OCI-LY3 (cell line): ENCODE data around the gene TAF8.

Experiments used
- H2AFZ ChIP-seq: fragments of 200-600, 300-600 bp; shearing (Covaris generic); 2 replicates; pipeline ENCODE4 v1.6.0; 2014; ENCODE audit warnings: antibody characterized with exemption, low read depth, low read length
- H3K27ac ChIP-seq: fragments of 200-600, 300-600 bp; sonication (generic); 2 replicates; pipeline ENCODE4 v1.5.1; 2014; ENCODE audit warnings: mild to moderate bottlenecking, low read length, moderate library complexity, mixed read lengths
- H3K27me3 ChIP-seq: fragments of 200-600, 300-600 bp; sonication (generic); 2 replicates; pipeline ENCODE4 v1.6.1; 2014; ENCODE audit warnings: low read depth, low read length, mixed read lengths
- H3K36me3 ChIP-seq: fragments of 200-600, 300-600 bp; sonication (generic); replicated peaks from 2 replicates; pipeline ENCODE3; 2014; ENCODE audit warnings: low read depth, low read length, mixed read lengths
- H3K4me1 ChIP-seq: fragments of 300-600, 200-600 bp; sonication (generic); 2 replicates; pipeline ENCODE4 v1.6.1; 2014; ENCODE audit warnings: low read length, mixed read lengths
- H3K4me2 ChIP-seq: fragments of 200-600, 300-600 bp; sonication (generic); 2 replicates; pipeline ENCODE4 v1.6.1; 2014; ENCODE audit warnings: low read length, mixed read lengths
- H3K4me3 ChIP-seq: fragments of 300-600, 200-600 bp; sonication (generic); 2 replicates; pipeline ENCODE4 v1.5.1; 2014; ENCODE audit warnings: antibody characterized with exemption, mild to moderate bottlenecking, low read length, moderate library complexity
- H3K79me2 ChIP-seq: fragments of 300-600, 200-600 bp; shearing (Covaris generic); 2 replicates; pipeline ENCODE4 v1.6.1; 2014; ENCODE audit warnings: mild to moderate bottlenecking, low read length, mixed read lengths
- H3K9ac ChIP-seq: fragments of 300-600, 200-600 bp; shearing (Covaris generic); 2 replicates; pipeline ENCODE4 v1.6.0; 2014; ENCODE audit warnings: mild to moderate bottlenecking, low read length, moderate library complexity
- H3K9me3 ChIP-seq: fragments of 200-600, 300-600 bp; shearing (Covaris generic); 2 replicates; pipeline ENCODE4 v1.6.1; 2014; ENCODE audit warnings: low read length, mixed read lengths; ENCODE audit not compliant: insufficient read depth
- H4K20me1 ChIP-seq: fragments of 200-600, 300-600 bp; sonication (generic); 2 replicates; pipeline ENCODE4 v1.6.1; 2016; ENCODE audit warnings: low read length, mixed read lengths; ENCODE audit not compliant: insufficient read depth
- CTCF ChIP-seq: fragments of 200-600, 300-600 bp; sonication (generic); IDR thresholded peaks from 2 replicates; pipeline ENCODE4 v1.5.1; 2014; ENCODE audit warnings: antibody characterized with exemption, low read length, low read depth
- EZH2phosphoT487 ChIP-seq: fragments of 200-600 bp; shearing (Covaris generic); IDR thresholded peaks from 2 replicates; pipeline ENCODE4 v1.6.1; 2018; ENCODE audit warnings: antibody characterized with exemption, mixed run types, low read depth

Gene TAF8

GRCh38 chr6:42045538-42046460 lies 4.5 kb upstream of the TAF8 start:
- TF ChIP-seq EZH2phosphoT487 (no peak), CTCF (no peak)
- Histone ChIP-seq H3K4me3 (peak overlapping the region; percentile 49), H3K36me3 (no peaks in the 10 kb centered on the region), H3K9ac (peak overlapping the region; percentile 35; the same call in 1 of the 2 replicates), H3K9me3 (no peaks in the 10 kb centered on the region), H4K20me1 (no peaks in the 10 kb centered on the region), H3K27ac (no peak overlapping the region), H3K79me2 (peaks cover under 1% of the 10 kb centered on the region), H2AFZ (no peak overlapping the region), H3K27me3 (peaks cover 22% of the 10 kb centered on the region), H3K4me1 (peaks cover 48% of the 10 kb centered on the region), H3K4me2 (peak overlapping the region; percentile 74)

GRCh38 chr6:42046464-42047212 lies 3.7 kb upstream of the TAF8 start:
- TF ChIP-seq EZH2phosphoT487 (no peak), CTCF (no peak)
- Histone ChIP-seq H3K36me3 (no peaks in the 10 kb centered on the region), H3K4me1 (peaks cover 49% of the 10 kb centered on the region), H3K9me3 (no peaks in the 10 kb centered on the region), H3K27me3 (peaks cover 22% of the 10 kb centered on the region), H2AFZ (no peak overlapping the region), H3K4me2 (no peak overlapping the region), H3K4me3 (no peak overlapping the region), H3K27ac (no peak overlapping the region), H4K20me1 (no peaks in the 10 kb centered on the region), H3K79me2 (peaks cover 8% of the 10 kb centered on the region), H3K9ac (no peak overlapping the region)

GRCh38 chr6:42047213-42047590 lies 3.1 kb upstream of the TAF8 start:
- no peak overlapping the region for H3K9ac ChIP-seq
- peaks cover 8% of the 10 kb centered on the region for H3K79me2 ChIP-seq
- H3K4me3 ChIP-seq, result no peak overlapping the region
- no peak overlapping the region for H2AFZ ChIP-seq
- TF ChIP-seq EZH2phosphoT487, result no peak
- no peak for TF ChIP-seq CTCF
- H3K9me3 ChIP-seq, result no peaks in the 10 kb centered on the region
- H4K20me1 ChIP-seq, result no peaks in the 10 kb centered on the region
- peaks cover 4% of the 10 kb centered on the region for H3K36me3 ChIP-seq
- H3K4me2 ChIP-seq, result no peak overlapping the region
- no peak overlapping the region for H3K27ac ChIP-seq
- peaks cover 22% of the 10 kb centered on the region for H3K27me3 ChIP-seq
- H3K4me1 ChIP-seq, result peaks cover 44% of the 10 kb centered on the region

- Histone ChIP-seq H4K20me1 (no peaks in the 10 kb centered on the region), H2AFZ (peak overlapping the region; percentile 96), H3K4me2 (peak overlapping the region; percentile 81), H3K4me3 (peak overlapping the region; percentile 83), H3K4me1 (peaks cover 44% of the 10 kb centered on the region), H3K36me3 (peaks cover 9% of the 10 kb centered on the region), H3K9me3 (no peaks in the 10 kb centered on the region), H3K79me2 (peaks cover 10% of the 10 kb centered on the region), H3K27ac (no peak overlapping the region), H3K9ac (peak overlapping the region; percentile 52), H3K27me3 (peaks cover 22% of the 10 kb centered on the region)
- TF ChIP-seq CTCF (no peak), EZH2phosphoT487 (no peak)
Measured at GRCh38 chr6:42047790-42048405, 2.4 kb upstream of the TAF8 start.
